Esophagus muscularis mucosa (tissue), 3 donors: ENCODE measurements around the gene SHLD2.
"Not testable (repeated sequence)": the region's sequence is repeated elsewhere in the genome, so short reads cannot be mapped to it uniquely, and the experiment has no call there.

Source experiments
- POLR2A ChIP-seq: fragments of 450-650 bp; IDR thresholded peaks from one replicate; pipeline ENCODE4 v1.6.1; 2017; ENCODE audit warnings: antibody characterized with exemption, moderate library complexity, mild to moderate bottlenecking, low read depth
- POLR2AphosphoS5 ChIP-seq, 2 donors: sonication (generic); formaldehyde crosslinking; IDR thresholded peaks; one replicate each; pipeline ENCODE4 v1.6.1; 2017; ENCODE audit warnings: antibody characterized with exemption in 2 of 2
- TF ChIP-seq, protein P1 (sequence below), 3 experiments: fragments of 200-600 bp in 2 of 3; fragments of 450-650 bp in 1 of 3; sonication (generic) in 2 of 3; IDR thresholded peaks; one replicate each; pipeline ENCODE4 v1.5.1; 2017 to 2019; ENCODE audit warnings: antibody characterized with exemption in 3 of 3, mild to moderate bottlenecking in 2 of 3, moderate library complexity in 1 of 3

DNA sequence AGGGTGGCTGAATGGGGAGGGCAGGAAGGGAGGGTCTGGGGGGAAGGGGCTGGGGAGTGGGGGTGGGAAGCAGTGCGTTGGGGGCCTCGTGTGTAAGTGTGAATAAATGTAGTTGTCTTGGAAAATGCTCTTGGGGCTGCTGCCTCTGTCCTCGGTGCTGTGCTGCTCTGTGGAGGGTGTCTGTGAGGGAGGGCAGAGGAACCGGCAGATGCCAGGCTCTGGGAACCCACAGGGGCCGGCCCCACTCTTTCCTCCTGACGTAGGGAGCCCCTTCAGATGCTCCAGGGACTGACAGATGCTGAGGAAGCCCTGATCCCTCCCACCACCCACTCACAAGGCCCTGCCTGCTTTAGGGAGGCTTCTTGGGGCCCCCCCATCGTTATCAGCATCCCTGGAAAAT, 139.8 kb downstream of the SHLD2 start:
- TF ChIP-seq, protein P1, sequence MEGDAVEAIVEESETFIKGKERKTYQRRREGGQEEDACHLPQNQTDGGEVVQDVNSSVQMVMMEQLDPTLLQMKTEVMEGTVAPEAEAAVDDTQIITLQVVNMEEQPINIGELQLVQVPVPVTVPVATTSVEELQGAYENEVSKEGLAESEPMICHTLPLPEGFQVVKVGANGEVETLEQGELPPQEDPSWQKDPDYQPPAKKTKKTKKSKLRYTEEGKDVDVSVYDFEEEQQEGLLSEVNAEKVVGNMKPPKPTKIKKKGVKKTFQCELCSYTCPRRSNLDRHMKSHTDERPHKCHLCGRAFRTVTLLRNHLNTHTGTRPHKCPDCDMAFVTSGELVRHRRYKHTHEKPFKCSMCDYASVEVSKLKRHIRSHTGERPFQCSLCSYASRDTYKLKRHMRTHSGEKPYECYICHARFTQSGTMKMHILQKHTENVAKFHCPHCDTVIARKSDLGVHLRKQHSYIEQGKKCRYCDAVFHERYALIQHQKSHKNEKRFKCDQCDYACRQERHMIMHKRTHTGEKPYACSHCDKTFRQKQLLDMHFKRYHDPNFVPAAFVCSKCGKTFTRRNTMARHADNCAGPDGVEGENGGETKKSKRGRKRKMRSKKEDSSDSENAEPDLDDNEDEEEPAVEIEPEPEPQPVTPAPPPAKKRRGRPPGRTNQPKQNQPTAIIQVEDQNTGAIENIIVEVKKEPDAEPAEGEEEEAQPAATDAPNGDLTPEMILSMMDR (IDR thresholded peaks at IDR 0.05) = not testable (repeated sequence)
- not testable (repeated sequence) for TF ChIP-seq POLR2AphosphoS5 (IDR thresholded peaks at IDR 0.05); POLR2A
